Neural cell (in vitro differentiated cells): ENCODE measurements around the gene MCC. TPM values are rescaled to one million over a fixed set of nuclear protein-coding genes. Genes with fewer than 3 reads are reported as not detected.

ENCODE experiments used
- H2AFZ ChIP-seq: fragments of 200-600, 300-800 bp; sonication (generic), shearing (Covaris generic); 2 replicates; pipeline ENCODE4 v1.6.0; 2014; ENCODE audit warnings: low read depth, mild to moderate bottlenecking, antibody characterized with exemption, low read length, moderate library complexity
- H3F3A ChIP-seq: fragments of 200-600 bp; shearing (Covaris generic); 2 replicates; pipeline ENCODE4 v1.6.1; 2016; ENCODE audit warnings: mild to moderate bottlenecking, moderate library complexity, mixed read lengths, antibody characterized with exemption, low read length; ENCODE audit not compliant: insufficient read depth, poor library complexity, severe bottlenecking
- H3K27ac ChIP-seq: fragments of 200-600, 300-800 bp; sonication (generic), shearing (Covaris generic); 2 replicates; pipeline ENCODE4 v1.5.1; 2014; ENCODE audit warnings: mild to moderate bottlenecking, low read length, moderate library complexity
- H3K27me3 ChIP-seq: fragments of 300-800, 200-600 bp; sonication (generic), shearing (Covaris generic); 2 replicates; pipeline ENCODE4 v1.6.0; 2014; ENCODE audit warnings: mild to moderate bottlenecking, low read depth, low read length, moderate library complexity; ENCODE audit not compliant: insufficient read depth
- H3K36me3 ChIP-seq: fragments of 300-800, 200-600 bp; sonication (generic), shearing (Covaris generic); 2 replicates; pipeline ENCODE4 v1.5.1; 2014; ENCODE audit warnings: mild to moderate bottlenecking, antibody characterized with exemption, low read length, moderate library complexity; ENCODE audit not compliant: insufficient read depth
- H3K4me2 ChIP-seq: fragments of 300-800, 200-600 bp; sonication (generic), shearing (Covaris generic); 2 replicates; pipeline ENCODE4 v1.6.0; 2014; ENCODE audit warnings: mild to moderate bottlenecking, low read length
- H3K4me3 ChIP-seq: fragments of 300-800, 200-600 bp; sonication (generic), shearing (Covaris generic); 2 replicates; pipeline ENCODE4 v1.5.1; 2014; ENCODE audit warnings: mild to moderate bottlenecking, low read length, moderate library complexity
- H3K79me2 ChIP-seq: fragments of 200-600 bp; shearing (Covaris generic); replicated peaks from 2 replicates; pipeline ENCODE4 v1.6.0; 2014; ENCODE audit warnings: mild to moderate bottlenecking, low read length, moderate library complexity; ENCODE audit not compliant: insufficient read depth
- H3K9ac ChIP-seq: fragments of 300-800, 200-600 bp; sonication (generic), shearing (Covaris generic); 2 replicates; pipeline ENCODE4 v1.6.1; 2016; ENCODE audit warnings: mild to moderate bottlenecking, low read length, mixed read lengths
- H3K9me2 ChIP-seq: fragments of 200-600 bp; shearing (Covaris generic); 2 replicates; pipeline ENCODE4 v1.6.1; 2016; ENCODE audit warnings: mild to moderate bottlenecking, low read length, mixed read lengths; ENCODE audit not compliant: insufficient read depth
- H3K9me3 ChIP-seq: fragments of 200-600, 300-800 bp; sonication (generic), shearing (Covaris generic); 2 replicates; pipeline ENCODE4 v1.6.1; 2016; ENCODE audit warnings: mild to moderate bottlenecking, mixed run types, low read length, moderate library complexity, mixed read lengths
- H4K20me1 ChIP-seq: fragments of 200-600 bp; shearing (Covaris generic); 2 replicates; pipeline ENCODE4 v1.6.1; 2016; ENCODE audit warnings: mild to moderate bottlenecking, mixed run types; ENCODE audit not compliant: insufficient read depth
- CTCF ChIP-seq: fragments of 450-650 bp; IDR thresholded peaks from 2 replicates; pipeline ENCODE4 v1.5.1; 2014; ENCODE audit warnings: antibody characterized with exemption, mild to moderate bottlenecking, moderate library complexity; ENCODE audit not compliant: poor library complexity, severe bottlenecking
- EP300 ChIP-seq: fragments of 450-650 bp; conservative IDR thresholded peaks from 2 replicates; pipeline ENCODE4 v1.6.1; 2014; ENCODE audit warnings: antibody characterized with exemption, mild to moderate bottlenecking, moderate library complexity; ENCODE audit not compliant: poor library complexity, severe bottlenecking
- EZH2 ChIP-seq: fragments of 200-600, 300-800 bp; shearing (Covaris generic), sonication (generic); IDR thresholded peaks from 2 replicates; pipeline ENCODE4 v1.6.1; 2014; ENCODE audit warnings: antibody characterized with exemption, low read length, borderline replicate concordance, mild to moderate bottlenecking; ENCODE audit not compliant: insufficient read depth, poor library complexity, severe bottlenecking
- MXI1 ChIP-seq: fragments of 450-650 bp; conservative IDR thresholded peaks from 2 replicates; pipeline ENCODE4 v1.6.1; 2014; ENCODE audit warnings: antibody characterized with exemption, mild to moderate bottlenecking; ENCODE audit not compliant: poor library complexity, severe bottlenecking
- POLR2AphosphoS5 ChIP-seq: IDR thresholded peaks from 2 replicates; pipeline ENCODE4 v1.6.1; 2012
- RAD21 ChIP-seq: fragments of 450-650 bp; conservative IDR thresholded peaks from 2 replicates; pipeline ENCODE4 v1.6.1; 2014; ENCODE audit warnings: antibody characterized with exemption, mild to moderate bottlenecking, moderate library complexity
- SMC3 ChIP-seq: fragments of 450-650 bp; conservative IDR thresholded peaks from 2 replicates; pipeline ENCODE4 v1.6.1; 2014; ENCODE audit warnings: antibody characterized with exemption, mild to moderate bottlenecking, moderate library complexity; ENCODE audit not compliant: poor library complexity
- TAF1 ChIP-seq: IDR thresholded peaks from 2 replicates; pipeline ENCODE4 v1.6.1; 2012; ENCODE audit warnings: low read depth
- polyA plus RNA-seq: library from polyadenylated mRNA; depleted of rRNA; stranded (reverse); fragments of >200 nt; gene quantifications from 2 replicates; pipeline ENCODE4 v1.2.3, GENCODE V29; 2014
- TF ChIP-seq, protein P1 (sequence below): IDR thresholded peaks from 2 replicates; pipeline ENCODE4 v1.6.1; 2012; ENCODE audit warnings: borderline replicate concordance

MCC gene
- polyA plus RNA-seq, 1 donor from 2014 or later, result 2.2 TPM

GRCh38 chr5:113089653-113090335, 398.5 kb downstream of the MCC start:
- H3K27ac ChIP-seq, result no peak overlapping the region
- H3K9me2 ChIP-seq, result no peaks in the 10 kb centered on the region
- H3K36me3 ChIP-seq, result no peaks in the 10 kb centered on the region

GRCh38 chr5:113087976-113088514, 400.2 kb downstream of the MCC start:
- Histone ChIP-seq H3K4me2 (no peak overlapping the region), H2AFZ (no peak overlapping the region)
- TF ChIP-seq EP300, result no peak
- TF ChIP-seq POLR2AphosphoS5, result no peak
- no peak for TF ChIP-seq CTCF
- no peak for TF ChIP-seq RAD21
- TF ChIP-seq TAF1, result no peak
- TF ChIP-seq, protein P1, sequence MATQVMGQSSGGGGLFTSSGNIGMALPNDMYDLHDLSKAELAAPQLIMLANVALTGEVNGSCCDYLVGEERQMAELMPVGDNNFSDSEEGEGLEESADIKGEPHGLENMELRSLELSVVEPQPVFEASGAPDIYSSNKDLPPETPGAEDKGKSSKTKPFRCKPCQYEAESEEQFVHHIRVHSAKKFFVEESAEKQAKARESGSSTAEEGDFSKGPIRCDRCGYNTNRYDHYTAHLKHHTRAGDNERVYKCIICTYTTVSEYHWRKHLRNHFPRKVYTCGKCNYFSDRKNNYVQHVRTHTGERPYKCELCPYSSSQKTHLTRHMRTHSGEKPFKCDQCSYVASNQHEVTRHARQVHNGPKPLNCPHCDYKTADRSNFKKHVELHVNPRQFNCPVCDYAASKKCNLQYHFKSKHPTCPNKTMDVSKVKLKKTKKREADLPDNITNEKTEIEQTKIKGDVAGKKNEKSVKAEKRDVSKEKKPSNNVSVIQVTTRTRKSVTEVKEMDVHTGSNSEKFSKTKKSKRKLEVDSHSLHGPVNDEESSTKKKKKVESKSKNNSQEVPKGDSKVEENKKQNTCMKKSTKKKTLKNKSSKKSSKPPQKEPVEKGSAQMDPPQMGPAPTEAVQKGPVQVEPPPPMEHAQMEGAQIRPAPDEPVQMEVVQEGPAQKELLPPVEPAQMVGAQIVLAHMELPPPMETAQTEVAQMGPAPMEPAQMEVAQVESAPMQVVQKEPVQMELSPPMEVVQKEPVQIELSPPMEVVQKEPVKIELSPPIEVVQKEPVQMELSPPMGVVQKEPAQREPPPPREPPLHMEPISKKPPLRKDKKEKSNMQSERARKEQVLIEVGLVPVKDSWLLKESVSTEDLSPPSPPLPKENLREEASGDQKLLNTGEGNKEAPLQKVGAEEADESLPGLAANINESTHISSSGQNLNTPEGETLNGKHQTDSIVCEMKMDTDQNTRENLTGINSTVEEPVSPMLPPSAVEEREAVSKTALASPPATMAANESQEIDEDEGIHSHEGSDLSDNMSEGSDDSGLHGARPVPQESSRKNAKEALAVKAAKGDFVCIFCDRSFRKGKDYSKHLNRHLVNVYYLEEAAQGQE, result no peak
- no peak for TF ChIP-seq EZH2

More at GRCh38 chr5:113089653-113090335, 398.5 kb downstream of the MCC start:
- Histone ChIP-seq H3K4me3 (no peak overlapping the region), H3K9ac (no peak overlapping the region), H3K9me3 (no peaks in the 10 kb centered on the region), H3K79me2 (no peaks in the 10 kb centered on the region), H3K27me3 (no peaks in the 10 kb centered on the region), H3F3A (no peaks in the 10 kb centered on the region), H2AFZ (no peak overlapping the region), H4K20me1 (no peaks in the 10 kb centered on the region), H3K4me2 (no peak overlapping the region)
- TF ChIP-seq RAD21 (no peak), MXI1 (no peak), EZH2 (no peak), CTCF (no peak), POLR2AphosphoS5 (no peak), EP300 (no peak), TAF1 (no peak), SMC3 (no peak)
- TF ChIP-seq, protein P1, result no peak

More at GRCh38 chr5:113087976-113088514, 400.2 kb downstream of the MCC start:
- Histone ChIP-seq H3K36me3 (no peaks in the 10 kb centered on the region), H3K9me3 (no peaks in the 10 kb centered on the region), H3F3A (no peaks in the 10 kb centered on the region), H4K20me1 (no peaks in the 10 kb centered on the region), H3K27ac (no peak overlapping the region), H3K27me3 (no peaks in the 10 kb centered on the region), H3K9me2 (no peaks in the 10 kb centered on the region), H3K9ac (no peak overlapping the region), H3K4me3 (no peak overlapping the region), H3K79me2 (no peaks in the 10 kb centered on the region)
